GM19238 (cell line): ENCODE results near the gene SEMA3D.
"Not testable (repeated sequence)": the region's sequence is repeated elsewhere in the genome, so short reads cannot be mapped to it uniquely, and the experiment has no call there.

Experiments
- DNase-seq: peaks from one replicate; pipeline ENCODE4 v3.0.0; 2011; ENCODE audit warnings: low spot score; ENCODE audit not compliant: insufficient read length

The SEMA3D gene

DNA sequence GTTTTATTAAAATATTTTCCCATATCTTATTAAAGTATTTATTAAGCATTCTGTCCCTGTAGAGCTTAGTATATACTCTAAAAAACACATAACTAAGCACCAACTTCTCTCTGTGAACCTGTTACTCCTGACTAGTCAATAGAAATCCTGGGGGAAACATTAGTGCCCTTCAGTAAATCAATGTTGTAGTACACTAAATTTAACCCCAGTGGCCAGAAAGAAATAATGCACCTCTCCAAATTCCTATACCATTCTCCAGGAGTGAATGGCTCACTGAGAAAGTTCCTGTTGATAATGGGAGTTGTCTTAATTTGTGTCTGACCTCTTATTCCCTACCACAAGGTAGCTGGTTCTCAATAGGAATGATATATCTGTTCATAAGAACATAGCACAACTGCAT lies 188.2 kb downstream of the SEMA3D start:
- no peak for DNase-seq

- DNase-seq, result no peak
Observed at GRCh38 chr7:84997626-84998025, 189.2 kb downstream of the SEMA3D start.

DNA sequence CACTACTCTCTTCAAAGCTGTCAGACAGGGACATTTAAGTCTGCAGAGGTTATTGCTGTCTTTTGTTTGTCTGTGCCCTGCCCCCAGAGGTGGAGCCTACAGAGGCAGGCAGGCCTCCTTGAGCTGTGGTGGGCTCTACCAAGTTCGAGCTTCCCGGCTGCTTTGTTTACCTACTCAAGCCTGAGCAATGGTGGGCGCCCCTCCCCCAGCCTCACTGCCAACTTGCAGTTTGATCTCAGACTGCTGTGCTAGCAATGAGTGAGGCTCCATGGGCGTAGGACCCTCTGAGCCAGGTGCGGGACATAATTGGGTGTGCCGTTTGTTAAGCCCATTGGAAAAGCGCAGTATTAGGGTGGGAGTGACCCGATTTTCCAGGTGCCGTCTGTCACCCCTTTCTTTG lies 193.9 kb downstream of the SEMA3D start:
- not testable (repeated sequence) for DNase-seq

DNA sequence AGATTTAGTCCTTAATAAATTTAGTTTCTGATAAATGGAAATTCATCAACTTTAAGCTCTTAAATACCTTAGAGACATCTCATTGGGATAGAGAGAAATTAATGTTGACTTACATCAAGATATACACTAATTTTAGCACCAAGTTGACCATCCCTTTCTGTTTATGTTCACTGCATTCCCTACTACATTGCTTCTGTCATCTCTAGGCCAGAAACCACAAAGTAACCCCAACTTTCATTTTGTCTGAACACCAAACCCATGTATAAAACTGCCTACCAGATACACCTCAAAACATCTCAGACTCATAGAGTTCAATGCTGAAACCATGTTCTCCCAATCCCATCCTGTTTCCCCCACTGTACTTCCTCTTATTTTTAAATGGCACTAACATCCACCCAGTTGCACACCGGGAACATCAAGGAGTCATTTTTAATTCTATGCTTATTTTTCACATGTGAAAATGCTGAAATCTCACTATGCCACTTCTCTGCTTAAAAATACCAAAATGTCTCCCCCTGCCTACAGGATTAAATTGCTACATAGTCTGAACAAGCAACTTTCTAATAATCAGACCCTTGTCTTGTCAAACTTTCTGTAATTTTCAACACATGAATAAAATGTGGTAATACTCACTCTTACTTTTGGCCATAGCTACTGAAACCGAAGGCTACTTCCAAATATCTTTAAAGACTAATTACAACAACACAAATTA lies 201.6 kb downstream of the SEMA3D start:
- DNase-seq, result no peak

- no peak for DNase-seq
Observed at GRCh38 chr7:84982199-84982598, 204.7 kb downstream of the SEMA3D start.

GRCh38 chr7:84981055-84981976 lies 205.5 kb downstream of the SEMA3D start:
- no peak for DNase-seq

GRCh38 chr7:84975586-84976185 lies 211.2 kb downstream of the SEMA3D start:
- DNase-seq, result no peak

GRCh38 chr7:84971360-84971759 lies 215.5 kb downstream of the SEMA3D start:
- DNase-seq, result no peak

DNA sequence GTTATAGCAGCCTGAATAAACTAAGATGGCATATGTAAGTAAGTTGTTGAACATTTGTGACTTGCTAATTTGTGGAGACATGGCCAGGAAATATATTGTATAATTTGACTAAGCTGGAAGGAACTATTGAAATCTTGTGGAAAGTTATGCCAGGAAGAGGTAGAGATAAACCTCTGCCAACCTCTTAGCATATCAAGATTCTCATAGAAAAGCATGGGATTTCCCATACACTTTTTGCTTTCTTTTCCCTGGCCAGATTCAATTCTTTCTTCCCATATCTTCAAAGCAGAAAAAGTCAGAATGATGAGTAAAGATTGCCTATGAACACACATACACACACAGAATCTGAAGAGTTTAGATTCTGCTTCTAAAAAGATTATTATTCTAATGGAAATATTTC lies 216.2 kb downstream of the SEMA3D start:
- DNase-seq, result no peak

- DNase-seq, result no peak
Observed at GRCh38 chr7:84953234-84953633, 233.6 kb downstream of the SEMA3D start.

- no peak for DNase-seq
Observed at GRCh38 chr7:84950836-84951235, 236.0 kb downstream of the SEMA3D start.

- DNase-seq, result no peak
Observed at GRCh38 chr7:84949501-84949900, 237.4 kb downstream of the SEMA3D start.

DNA sequence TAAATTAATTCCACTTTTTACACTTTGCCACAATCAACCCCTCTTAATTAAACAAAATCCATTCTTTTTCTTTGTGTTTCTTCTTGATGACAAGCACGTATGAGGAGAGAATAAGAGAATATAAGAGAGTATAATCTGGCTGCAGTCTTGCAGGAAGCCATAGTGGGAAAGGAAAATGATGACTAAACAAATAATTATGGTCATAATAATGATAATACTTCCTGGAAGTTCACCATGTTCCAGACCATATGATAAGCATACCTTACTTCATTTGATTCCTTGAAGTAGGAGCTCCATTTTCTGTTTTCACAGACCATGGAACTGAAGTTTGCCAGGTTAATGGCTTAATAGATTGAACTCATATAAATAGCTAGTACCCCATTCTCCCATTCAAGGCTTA lies 237.8 kb downstream of the SEMA3D start:
- DNase-seq, result no peak

- no peak for DNase-seq
Observed at GRCh38 chr7:84948634-84949033, 238.2 kb downstream of the SEMA3D start.

DNA sequence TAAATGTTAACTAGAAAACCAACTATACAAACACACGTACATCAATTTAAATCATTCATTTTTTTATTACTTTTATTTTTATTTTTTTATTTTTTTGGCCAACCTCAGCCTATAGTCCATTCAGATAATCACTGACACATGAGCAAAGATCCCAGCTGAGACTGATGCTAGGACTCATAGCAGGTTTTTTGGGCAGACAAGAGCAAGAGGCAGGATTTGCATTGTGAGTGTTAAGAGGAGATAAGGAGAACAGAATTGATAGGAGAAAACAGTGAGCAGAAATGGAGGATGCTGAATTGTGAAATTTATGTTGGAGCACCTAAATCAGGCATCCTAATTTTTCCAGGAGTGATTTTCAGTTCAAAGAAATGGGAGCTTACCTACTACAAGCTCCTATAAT lies 240.3 kb downstream of the SEMA3D start:
- no peak for DNase-seq
